Measurements from ENCODE around the gene SEMA7A.
"Not testable (repeated sequence)": the region's sequence is repeated elsewhere in the genome, so short reads cannot be mapped to it uniquely, and the experiment has no call there.

Gene SEMA7A

DNA sequence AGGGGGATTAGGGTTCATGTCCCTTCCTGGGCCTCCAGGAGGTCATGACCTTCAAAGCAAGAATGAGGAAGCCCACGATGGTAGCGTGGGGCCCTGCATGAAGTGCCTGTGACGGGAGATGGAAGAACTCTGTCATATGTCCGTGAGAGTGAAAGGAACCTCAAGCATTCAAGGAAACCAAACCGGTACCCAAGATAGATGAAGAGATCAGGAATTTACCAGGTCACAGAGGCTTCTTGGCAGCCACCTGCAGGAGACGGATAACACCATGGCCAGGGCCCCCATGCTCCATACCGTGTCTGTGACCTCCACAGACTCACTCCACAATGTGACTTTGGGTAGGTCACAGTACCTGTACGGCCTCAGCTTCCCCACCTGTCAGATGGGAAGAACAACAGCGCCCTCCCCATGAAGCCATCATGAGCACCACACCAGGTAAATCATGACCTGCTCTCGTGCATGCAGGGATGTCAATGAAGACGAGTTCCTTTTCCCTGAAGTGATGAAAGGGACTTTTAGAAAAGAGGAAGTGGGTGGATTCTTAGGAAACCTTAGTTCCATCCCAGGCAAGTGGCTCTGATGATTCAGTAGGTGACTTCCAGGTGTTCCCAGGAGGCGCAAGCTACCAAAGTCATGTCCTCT is 43.0 kb downstream of the SEMA7A start:
- Histone ChIP-seq H3K4me1 (ENCODE audit: control insufficient read depth, insufficient read depth, low read length, poor library complexity, severe bottlenecking) (peaks cover 20% of the 10 kb centered on the region), H3K4me3 (ENCODE audit: extremely low read depth, insufficient read depth, low read length, poor library complexity, severe bottlenecking) (no peak overlapping the region), H3K36me3 (ENCODE audit: control insufficient read depth, insufficient read depth, low read length) (no peaks in the 10 kb centered on the region), H3K27ac (ENCODE audit: low read depth, low read length, severe bottlenecking) (no peak overlapping the region), H3K9me3 (ENCODE audit: control insufficient read depth, low read length) (no peaks in the 10 kb centered on the region)
- 92 to 93% methylated on average over 11 to 12 of the region's 12 CpGs for WGBS, 2 experiments (ENCODE audit: insufficient coverage in 2 of 2)

DNA sequence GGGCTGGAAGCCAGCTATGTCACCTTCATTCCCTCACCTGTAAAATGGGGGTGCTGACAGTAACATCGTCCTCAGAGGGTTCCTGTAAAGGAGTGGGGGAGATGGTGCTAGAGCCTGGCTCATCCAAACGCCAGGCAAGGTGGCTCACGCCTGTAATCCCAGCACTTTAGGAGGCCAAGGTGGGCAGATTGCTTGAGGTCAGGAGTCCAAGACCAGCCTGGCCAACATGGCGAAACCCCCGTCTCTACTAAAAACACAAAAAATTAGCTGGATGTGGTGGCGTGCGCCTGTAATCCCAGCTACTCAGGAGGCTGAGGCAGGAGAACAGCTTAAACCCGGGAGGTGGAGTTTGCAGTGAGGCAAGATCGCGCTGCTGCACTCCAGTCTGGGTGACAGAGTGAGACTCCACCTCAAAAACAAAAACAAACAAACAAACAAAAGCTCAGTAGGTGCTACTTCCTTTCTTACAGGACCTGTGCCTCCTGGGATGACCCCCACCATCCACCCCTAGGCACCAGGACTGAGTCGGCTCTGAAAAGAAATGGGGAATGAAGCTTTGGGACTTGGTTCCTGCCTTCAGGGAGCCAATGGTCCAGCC is 43.6 kb downstream of the SEMA7A start:
- not testable (repeated sequence) for H3K27ac ChIP-seq (ENCODE audit: low read depth, low read length, severe bottlenecking); H3K9me3 ChIP-seq (ENCODE audit: control insufficient read depth, low read length); H3K36me3 ChIP-seq (ENCODE audit: control insufficient read depth, insufficient read depth, low read length); H3K4me3 ChIP-seq (ENCODE audit: extremely low read depth, insufficient read depth, low read length, poor library complexity, severe bottlenecking)
- 92 to 95% methylated on average over 7 of the region's 11 CpGs for WGBS, 2 experiments (ENCODE audit: insufficient coverage in 2 of 2)
- peaks cover 26% of the 10 kb centered on the region for H3K4me1 ChIP-seq (ENCODE audit: control insufficient read depth, insufficient read depth, low read length, poor library complexity, severe bottlenecking)

- H3K9me3 ChIP-seq (ENCODE audit: control insufficient read depth, low read length): no peaks in the 10 kb centered on the region
- H3K4me3 ChIP-seq (ENCODE audit: extremely low read depth, insufficient read depth, low read length, poor library complexity, severe bottlenecking): no peak overlapping the region
- H3K36me3 ChIP-seq (ENCODE audit: control insufficient read depth, insufficient read depth, low read length): no peaks in the 10 kb centered on the region
- H3K4me1 ChIP-seq (ENCODE audit: control insufficient read depth, insufficient read depth, low read length, poor library complexity, severe bottlenecking): peaks cover 30% of the 10 kb centered on the region
- peak overlapping the region; percentile 1 for H3K27ac ChIP-seq (ENCODE audit: low read depth, low read length, severe bottlenecking)
- 89 to 90% methylated on average over 15 of the region's 20 CpGs for WGBS, 2 experiments (ENCODE audit: insufficient coverage in 2 of 2)
These were observed 44.3 kb downstream of the SEMA7A start for GRCh38 chr15:74389241-74390048.

GRCh38 chr15:74388363-74388951 is 45.3 kb downstream of the SEMA7A start:
- Histone ChIP-seq H3K36me3 (ENCODE audit: control insufficient read depth, insufficient read depth, low read length) (no peaks in the 10 kb centered on the region), H3K9me3 (ENCODE audit: control insufficient read depth, low read length) (no peaks in the 10 kb centered on the region), H3K4me3 (ENCODE audit: extremely low read depth, insufficient read depth, low read length, poor library complexity, severe bottlenecking) (no peak overlapping the region), H3K4me1 (ENCODE audit: control insufficient read depth, insufficient read depth, low read length, poor library complexity, severe bottlenecking) (peaks cover 30% of the 10 kb centered on the region), H3K27ac (ENCODE audit: low read depth, low read length, severe bottlenecking) (no peak overlapping the region)
- 92% methylated on average over 9 to 10 of the region's 10 CpGs for WGBS, 2 experiments (ENCODE audit: insufficient coverage in 2 of 2)

- WGBS, 2 experiments (ENCODE audit: insufficient coverage in 2 of 2): 89 to 92% methylated on average over 4 to 9 of the region's 10 CpGs
- Histone ChIP-seq H3K9me3 (ENCODE audit: control insufficient read depth, low read length) (no peaks in the 10 kb centered on the region), H3K4me1 (ENCODE audit: control insufficient read depth, insufficient read depth, low read length, poor library complexity, severe bottlenecking) (peaks cover 30% of the 10 kb centered on the region), H3K36me3 (ENCODE audit: control insufficient read depth, insufficient read depth, low read length) (no peaks in the 10 kb centered on the region), H3K27ac (ENCODE audit: low read depth, low read length, severe bottlenecking) (no peak overlapping the region), H3K4me3 (ENCODE audit: extremely low read depth, insufficient read depth, low read length, poor library complexity, severe bottlenecking) (no peak overlapping the region)
These were observed 46.0 kb downstream of the SEMA7A start for GRCh38 chr15:74387621-74388362.

- Histone ChIP-seq H3K4me1 (ENCODE audit: control insufficient read depth, insufficient read depth, low read length, poor library complexity, severe bottlenecking) (peaks cover 30% of the 10 kb centered on the region), H3K36me3 (ENCODE audit: control insufficient read depth, insufficient read depth, low read length) (no peaks in the 10 kb centered on the region), H3K27ac (ENCODE audit: low read depth, low read length, severe bottlenecking) (no peak overlapping the region), H3K4me3 (ENCODE audit: extremely low read depth, insufficient read depth, low read length, poor library complexity, severe bottlenecking) (no peak overlapping the region), H3K9me3 (ENCODE audit: control insufficient read depth, low read length) (no peaks in the 10 kb centered on the region)
- WGBS, 2 experiments (ENCODE audit: insufficient coverage in 2 of 2): 90 to 96% methylated on average over 11 of the region's 13 CpGs
These were observed 46.6 kb downstream of the SEMA7A start for GRCh38 chr15:74387141-74387541.

GRCh38 chr15:74386496-74387140 is 47.1 kb downstream of the SEMA7A start:
- peaks cover 30% of the 10 kb centered on the region for H3K4me1 ChIP-seq (ENCODE audit: control insufficient read depth, insufficient read depth, low read length, poor library complexity, severe bottlenecking)
- no peak overlapping the region for H3K4me3 ChIP-seq (ENCODE audit: extremely low read depth, insufficient read depth, low read length, poor library complexity, severe bottlenecking)
- WGBS, 2 experiments (ENCODE audit: insufficient coverage in 2 of 2): 87 to 90% methylated on average over 11 to 12 of the region's 15 CpGs
- H3K27ac ChIP-seq (ENCODE audit: low read depth, low read length, severe bottlenecking): no peak overlapping the region
- H3K9me3 ChIP-seq (ENCODE audit: control insufficient read depth, low read length): no peaks in the 10 kb centered on the region
- H3K36me3 ChIP-seq (ENCODE audit: control insufficient read depth, insufficient read depth, low read length): no peaks in the 10 kb centered on the region

DNA sequence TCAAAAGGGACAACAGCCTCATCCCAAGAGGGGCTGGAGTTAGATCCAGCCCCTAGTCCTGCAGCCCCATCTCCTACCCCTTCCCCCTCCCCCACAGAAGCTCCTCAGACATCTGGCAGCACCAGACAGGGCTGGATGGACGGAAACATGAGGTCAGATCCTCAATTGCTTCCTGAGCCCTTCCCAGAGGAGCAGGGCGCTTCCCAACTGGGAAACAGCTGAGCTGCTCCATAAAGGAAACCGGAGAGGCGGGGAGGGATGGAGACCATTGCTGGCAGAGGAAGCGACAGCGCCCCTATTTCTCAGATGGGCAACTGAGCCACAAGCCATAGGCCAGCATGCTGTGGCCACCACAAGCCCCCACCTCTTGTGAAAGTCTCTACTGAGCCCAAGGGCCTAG is 48.0 kb downstream of the SEMA7A start:
- H3K9me3 ChIP-seq (ENCODE audit: control insufficient read depth, low read length): no peaks in the 10 kb centered on the region
- no peak overlapping the region for H3K27ac ChIP-seq (ENCODE audit: low read depth, low read length, severe bottlenecking)
- 76 to 80% methylated on average over 6 of the region's 6 CpGs for WGBS, 2 experiments (ENCODE audit: insufficient coverage in 2 of 2)
- peaks cover 30% of the 10 kb centered on the region for H3K4me1 ChIP-seq (ENCODE audit: control insufficient read depth, insufficient read depth, low read length, poor library complexity, severe bottlenecking)
- H3K36me3 ChIP-seq (ENCODE audit: control insufficient read depth, insufficient read depth, low read length): no peaks in the 10 kb centered on the region
- no peak overlapping the region for H3K4me3 ChIP-seq (ENCODE audit: extremely low read depth, insufficient read depth, low read length, poor library complexity, severe bottlenecking)

DNA sequence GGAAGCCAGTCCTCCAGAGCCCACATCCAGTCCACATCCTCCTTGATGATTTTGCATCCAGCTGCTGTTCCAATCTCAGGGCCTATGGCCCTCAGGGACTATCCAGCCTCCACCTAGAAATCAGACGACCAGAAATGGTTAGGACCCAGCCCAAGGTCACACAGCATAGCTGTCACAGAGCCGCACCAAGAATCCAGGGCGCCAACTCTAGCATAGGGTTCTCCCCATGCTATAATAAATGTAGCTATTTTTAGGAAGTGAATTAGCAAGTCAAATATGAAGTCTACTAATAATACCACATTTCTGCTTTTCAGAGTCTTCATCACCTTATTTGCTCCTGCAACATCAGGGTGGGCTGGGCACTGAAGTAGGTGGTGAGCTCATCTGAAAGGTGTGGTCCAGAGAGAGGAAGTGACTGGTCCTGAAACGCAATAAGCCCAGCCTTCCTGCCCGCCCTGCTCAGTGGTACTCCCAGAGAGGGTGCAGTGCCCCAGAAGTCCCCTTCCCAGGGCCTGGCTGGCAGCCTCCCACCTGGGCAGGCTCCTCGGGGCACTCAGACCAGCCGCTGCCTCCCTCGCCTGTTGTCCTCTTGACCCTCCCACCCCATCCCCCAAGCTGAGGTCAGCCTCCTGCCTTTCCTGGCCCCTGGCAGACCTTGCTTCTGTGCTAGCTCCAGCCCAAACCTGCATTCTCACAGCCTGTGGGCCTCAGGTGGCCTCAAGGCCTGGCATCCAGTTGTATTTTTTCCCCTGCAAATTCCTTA is 48.7 kb downstream of the SEMA7A start:
- 60 to 79% methylated on average over 5 to 7 of the region's 8 CpGs for WGBS, 2 experiments (ENCODE audit: insufficient coverage in 2 of 2)
- H3K27ac ChIP-seq (ENCODE audit: low read depth, low read length, severe bottlenecking): no peak overlapping the region
- peaks cover 30% of the 10 kb centered on the region for H3K4me1 ChIP-seq (ENCODE audit: control insufficient read depth, insufficient read depth, low read length, poor library complexity, severe bottlenecking)
- H3K9me3 ChIP-seq (ENCODE audit: control insufficient read depth, low read length): no peaks in the 10 kb centered on the region
- no peak overlapping the region for H3K4me3 ChIP-seq (ENCODE audit: extremely low read depth, insufficient read depth, low read length, poor library complexity, severe bottlenecking)
- H3K36me3 ChIP-seq (ENCODE audit: control insufficient read depth, insufficient read depth, low read length): no peaks in the 10 kb centered on the region
